ENCODE measurements around the gene SLCO3A1.

The SLCO3A1 gene

GRCh38 chr15:91862891-91863504, 9.5 kb downstream of the SLCO3A1 start:
- no peak for DNase-seq (ENCODE audit: low read depth, low spot score)
- H3K4me3 ChIP-seq (ENCODE audit: low read depth, low read length) = no peak overlapping the region
- CTCF ChIA-PET = interaction anchor here (0.6 to 7.7 kb wide), 4 partner anchors 11 to 863 kb away, joined by 3 to 98 read pairs (median 4); partner anchors contain the start of gene SLCO3A1
- POLR2A ChIA-PET = no interaction called here
- no peak for TF ChIP-seq CTCF (IDR thresholded peaks at IDR 0.05; ENCODE audit: insufficient read depth, low read length, missing control alignments)

- POLR2A ChIA-PET = no interaction called here
- CTCF ChIA-PET = interaction anchor here (0.6 to 7.7 kb wide), 5 partner anchors 12 to 862 kb away, joined by 3 to 98 read pairs (median 4); partner anchors contain the start of gene SLCO3A1
- DNase-seq (ENCODE audit: low read depth, low spot score) = no peak
These were observed 10.2 kb downstream of the SLCO3A1 start for GRCh38 chr15:91863621-91864255.

GRCh38 chr15:91864664-91865063, 11.2 kb downstream of the SLCO3A1 start:
- no peak for TF ChIP-seq CTCF (IDR thresholded peaks at IDR 0.05; ENCODE audit: insufficient read depth, low read length, missing control alignments)
- POLR2A ChIA-PET = no interaction called here
- no peak for DNase-seq (ENCODE audit: low read depth, low spot score)
- CTCF ChIA-PET = interaction anchor here (3.2 to 7.7 kb wide), 2 partner anchors 13 to 213 kb away, joined by 11 to 98 read pairs; partner anchors contain the start of gene SLCO3A1
- H3K4me3 ChIP-seq (ENCODE audit: low read depth, low read length) = no peak overlapping the region

More at GRCh38 chr15:91863621-91864255, 10.2 kb downstream of the SLCO3A1 start:
- TF ChIP-seq CTCF (IDR thresholded peaks at IDR 0.05; ENCODE audit: insufficient read depth, low read length, missing control alignments) = no peak
- H3K4me3 ChIP-seq (ENCODE audit: low read depth, low read length) = no peak overlapping the region

- H3K4me3 ChIP-seq (ENCODE audit: low read depth, low read length) = no peak overlapping the region
- POLR2A ChIA-PET = no interaction called here
- DNase-seq (ENCODE audit: low read depth, low spot score) = no peak
- CTCF ChIA-PET = interaction anchor here (3.2 to 7.7 kb wide), 2 partner anchors 14 to 212 kb away, joined by 11 to 98 read pairs; partner anchors contain the start of gene SLCO3A1
- no peak for TF ChIP-seq CTCF (IDR thresholded peaks at IDR 0.05; ENCODE audit: insufficient read depth, low read length, missing control alignments)
These were observed 12.0 kb downstream of the SLCO3A1 start for GRCh38 chr15:91865486-91865885.

- ChIA-PET POLR2A (no interaction called here), CTCF (interaction anchor here (3.2 to 7.7 kb wide), 2 partner anchors 14 to 212 kb away, joined by 11 to 98 read pairs; partner anchors contain the start of gene SLCO3A1)
- no peak for TF ChIP-seq CTCF (IDR thresholded peaks at IDR 0.05; ENCODE audit: insufficient read depth, low read length, missing control alignments)
- no peak overlapping the region for H3K4me3 ChIP-seq (ENCODE audit: low read depth, low read length)
- no peak for DNase-seq (ENCODE audit: low read depth, low spot score)
These were observed 12.4 kb downstream of the SLCO3A1 start for GRCh38 chr15:91865950-91866349.

GRCh38 chr15:91866371-91866905, 12.9 kb downstream of the SLCO3A1 start:
- TF ChIP-seq CTCF (IDR thresholded peaks at IDR 0.05; ENCODE audit: insufficient read depth, low read length, missing control alignments) = no peak
- DNase-seq (ENCODE audit: low read depth, low spot score) = no peak
- POLR2A ChIA-PET = no interaction called here
- H3K4me3 ChIP-seq (ENCODE audit: low read depth, low read length) = no peak overlapping the region
- CTCF ChIA-PET = interaction anchor here (3.2 to 7.7 kb wide), 2 partner anchors 15 to 212 kb away, joined by 11 to 98 read pairs; partner anchors contain the start of gene SLCO3A1

Measured in AG04449 (cell line).